SHP77 (cell line): ENCODE data around the gene DLK2.
"Not testable (repeated sequence)": the region's sequence is repeated elsewhere in the genome, so short reads cannot be mapped to it uniquely, and the experiment has no call there.

Experiments
- DNase-seq, 2 experiments: peaks; one replicate each; lab custom pipeline; 2025; lab: John Stamatoyannopoulos, UW

DLK2 gene

GRCh38 chr6:43481591-43482236, 26.4 kb upstream of the DLK2 start:
- no peak for DNase-seq

- no peak for DNase-seq
Measured at GRCh38 chr6:43481075-43481474, 25.7 kb upstream of the DLK2 start.

GRCh38 chr6:43478008-43478372, 22.6 kb upstream of the DLK2 start:
- DNase-seq = no peak

- DNase-seq = peak; percentile 84 to 86
Measured at GRCh38 chr6:43477235-43478007, 22.1 kb upstream of the DLK2 start, which contains the start of gene TJAP1. Gene TJAP1 (plus strand): TSS chr6:43477570. CDS start chr6:43499002, 21,432 bp downstream.

GRCh38 chr6:43476746-43477145, 21.4 kb upstream of the DLK2 start:
- no peak for DNase-seq

GRCh38 chr6:43475516-43475915, 20.2 kb upstream of the DLK2 start:
- DNase-seq = peak in 1 of 2 experiments; percentile 15

GRCh38 chr6:43472515-43472914, 17.2 kb upstream of the DLK2 start:
- no peak for DNase-seq

GRCh38 chr6:43471399-43471798, 16.1 kb upstream of the DLK2 start:
- no peak for DNase-seq

GRCh38 chr6:43469947-43470346, 14.6 kb upstream of the DLK2 start:
- no peak for DNase-seq

GRCh38 chr6:43468748-43469681, 13.7 kb upstream of the DLK2 start:
- DNase-seq = no peak

- DNase-seq = no peak
Measured at GRCh38 chr6:43468240-43468639, 12.9 kb upstream of the DLK2 start.

GRCh38 chr6:43467752-43468151, 12.4 kb upstream of the DLK2 start:
- no peak for DNase-seq

GRCh38 chr6:43467265-43467664, 11.9 kb upstream of the DLK2 start:
- not testable (repeated sequence) for DNase-seq

- no peak for DNase-seq
Measured at GRCh38 chr6:43465948-43466347, 10.6 kb upstream of the DLK2 start.

- DNase-seq = no peak
Measured at GRCh38 chr6:43464337-43464736, 9.0 kb upstream of the DLK2 start.

GRCh38 chr6:43461936-43462335, 6.6 kb upstream of the DLK2 start:
- DNase-seq = no peak

- no peak for DNase-seq
Measured at GRCh38 chr6:43460032-43460431, 4.7 kb upstream of the DLK2 start.

GRCh38 chr6:43459535-43459934, 4.2 kb upstream of the DLK2 start:
- no peak for DNase-seq

GRCh38 chr6:43458154-43458553, 2.8 kb upstream of the DLK2 start:
- DNase-seq = not testable (repeated sequence)

- no peak for DNase-seq
Measured at GRCh38 chr6:43457643-43458042, 2.3 kb upstream of the DLK2 start.

- peak in 1 of 2 experiments; percentile 28 for DNase-seq
Measured at GRCh38 chr6:43454696-43455530, 435 bp downstream of the DLK2 start.
